ENCODE results near the gene ZSWIM6. TPM values are rescaled to one million over a fixed set of nuclear protein-coding genes. Genes with fewer than 3 reads are reported as not detected.
"Not testable (repeated sequence)": the region's sequence is repeated elsewhere in the genome, so short reads cannot be mapped to it uniquely, and the experiment has no call there.

The ZSWIM6 gene
- total RNA-seq, 2 experiments from 2014 or later: 5.5 to 5.7 TPM

GRCh38 chr5:61407706-61408270 is 75.7 kb downstream of the ZSWIM6 start:
- no peak for DNase-seq
- ChIA-PET POLR2A (interaction anchor here (2.7 kb wide), 1 partner anchor 77 kb away, joined by 12 read pairs; the partner anchor contains the start of gene ZSWIM6), CTCF (interaction anchor here (0.6 to 1.0 kb wide), 2 partner anchors 12 to 77 kb away, joined by 3 read pairs; no protein-coding TSS in a partner anchor)
- no peak overlapping the region for H3K27ac Mint-ChIP-seq
- no peaks in the 10 kb centered on the region for H3K9me3 Mint-ChIP-seq
- intact Hi-C loops (cut with micrococcal nuclease): loop anchor here (1.0 to 5.0 kb wide), 7 partner anchors 75 to 251 kb away; partner anchors contain the start of genes SMIM15 and ZSWIM6
- no peaks in the 10 kb centered on the region for H3K36me3 Mint-ChIP-seq
- peaks cover 32% of the 10 kb centered on the region for H3K4me1 Mint-ChIP-seq (ENCODE audit: low read depth)
- H3K4me3 Mint-ChIP-seq: no peak overlapping the region
- H3K27me3 Mint-ChIP-seq: no peaks in the 10 kb centered on the region

GRCh38 chr5:61408476-61409168 is 76.6 kb downstream of the ZSWIM6 start:
- H3K27me3 Mint-ChIP-seq: no peaks in the 10 kb centered on the region
- H3K27ac Mint-ChIP-seq: peak overlapping the region; percentile 50
- CTCF ChIA-PET: interaction anchor here (1.0 to 1.3 kb wide), 2 partner anchors 78 to 354 kb away, joined by 3 read pairs; no protein-coding TSS in a partner anchor
- H3K4me3 Mint-ChIP-seq: peak overlapping the region; percentile 55
- intact Hi-C loops (cut with micrococcal nuclease): loop anchor here (1.0 to 5.0 kb wide), 6 partner anchors 76 to 246 kb away; partner anchors contain the start of genes SMIM15 and ZSWIM6
- H3K36me3 Mint-ChIP-seq: no peaks in the 10 kb centered on the region
- POLR2A ChIA-PET: interaction anchor here (0.5 to 2.7 kb wide), 3 partner anchors 9 to 552 kb away, joined by 3 to 12 read pairs (median 5); partner anchors contain the start of gene ZSWIM6
- H3K4me1 Mint-ChIP-seq (ENCODE audit: low read depth): peaks cover 29% of the 10 kb centered on the region
- no peaks in the 10 kb centered on the region for H3K9me3 Mint-ChIP-seq
- DNase-seq: peak; percentile 98

DNA sequence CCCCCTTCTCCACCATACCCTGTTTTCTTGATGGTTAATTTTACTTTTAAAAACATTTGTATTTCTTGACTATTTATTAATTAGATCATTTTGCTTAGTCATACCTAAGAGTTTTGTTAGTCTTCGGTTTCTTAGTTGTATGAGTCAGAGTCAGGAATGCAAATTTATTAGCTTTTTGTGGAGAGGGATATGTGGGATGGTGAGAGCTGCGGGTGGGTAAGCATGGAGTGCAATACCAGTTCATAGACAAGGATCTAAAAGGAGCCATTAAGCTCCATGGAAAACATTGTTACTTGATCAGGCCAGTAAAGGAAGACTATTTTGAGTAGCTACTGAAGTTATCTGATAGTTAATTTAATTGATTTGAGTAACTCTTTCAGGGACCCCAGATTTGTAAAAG is 77.5 kb downstream of the ZSWIM6 start:
- Mint-ChIP-seq H3K4me3 (no peak overlapping the region), H3K27me3 (no peaks in the 10 kb centered on the region), H3K4me1 (ENCODE audit: low read depth) (peaks cover 33% of the 10 kb centered on the region), H3K36me3 (no peaks in the 10 kb centered on the region), H3K27ac (no peak overlapping the region), H3K9me3 (no peaks in the 10 kb centered on the region)
- CTCF ChIA-PET: interaction anchor here (1.3 kb wide), 1 partner anchor 355 kb away, joined by 3 read pairs; no protein-coding TSS in a partner anchor
- intact Hi-C loops (cut with micrococcal nuclease): loop anchor here (2.0 to 5.0 kb wide), 4 partner anchors 127 to 247 kb away; partner anchors contain the start of gene SMIM15
- POLR2A ChIA-PET: interaction anchor here (1.2 to 2.7 kb wide), 2 partner anchors 10 to 78 kb away, joined by 3 to 12 read pairs; partner anchors contain the start of gene ZSWIM6
- no peak for DNase-seq

DNA sequence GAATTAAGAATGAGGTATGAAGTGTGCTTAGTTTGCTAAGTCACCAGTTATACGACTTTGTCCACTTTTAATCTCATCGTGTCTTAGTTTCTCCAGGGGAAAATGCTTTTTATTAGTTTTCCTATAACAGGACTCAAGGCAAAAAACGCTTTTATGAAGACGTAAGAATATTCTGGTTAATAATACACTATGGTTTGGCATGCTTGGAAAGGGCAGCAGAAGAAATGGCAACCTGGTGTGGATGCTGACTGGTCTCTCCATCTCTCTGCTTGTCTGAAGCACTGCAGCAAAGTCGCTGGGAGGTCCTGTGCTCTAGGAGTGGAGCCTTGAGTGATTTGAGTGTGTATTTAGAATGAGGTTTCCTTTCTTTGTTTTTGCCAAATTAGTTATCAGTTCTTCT is 78.8 kb downstream of the ZSWIM6 start:
- peaks cover 34% of the 10 kb centered on the region for H3K4me1 Mint-ChIP-seq (ENCODE audit: low read depth)
- H3K9me3 Mint-ChIP-seq: no peaks in the 10 kb centered on the region
- no peak overlapping the region for H3K4me3 Mint-ChIP-seq
- no peaks in the 10 kb centered on the region for H3K36me3 Mint-ChIP-seq
- DNase-seq: no peak
- CTCF ChIA-PET: no interaction called here
- no peak overlapping the region for H3K27ac Mint-ChIP-seq
- POLR2A ChIA-PET: no interaction called here
- no peaks in the 10 kb centered on the region for H3K27me3 Mint-ChIP-seq
- intact Hi-C loops (cut with micrococcal nuclease): no loop called here

DNA sequence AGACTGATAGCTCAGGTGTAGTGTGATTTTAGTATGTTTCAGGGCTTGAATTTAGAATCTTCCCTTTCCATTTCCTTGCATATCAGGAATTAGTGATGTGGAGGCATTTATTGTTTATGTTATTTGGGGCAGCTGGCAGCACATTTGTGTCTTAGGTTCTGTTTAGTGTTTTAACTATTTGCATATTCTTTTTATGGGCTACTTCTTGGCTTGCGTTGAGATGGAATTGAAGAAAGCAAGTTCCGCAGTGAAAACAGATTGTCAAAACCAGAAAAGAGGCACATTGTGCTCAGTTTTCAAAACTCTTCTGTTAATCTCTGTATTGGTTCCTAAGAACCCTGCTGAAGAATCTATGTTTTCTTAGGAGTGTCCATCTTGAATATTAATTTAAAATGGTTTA is 80.3 kb downstream of the ZSWIM6 start:
- Mint-ChIP-seq H3K27me3 (no peaks in the 10 kb centered on the region), H3K4me1 (ENCODE audit: low read depth) (peaks cover 40% of the 10 kb centered on the region), H3K9me3 (no peaks in the 10 kb centered on the region), H3K36me3 (no peaks in the 10 kb centered on the region), H3K27ac (no peak overlapping the region), H3K4me3 (no peak overlapping the region)
- intact Hi-C loops (cut with micrococcal nuclease): no loop called here
- ChIA-PET POLR2A (no interaction called here), CTCF (no interaction called here)
- DNase-seq: no peak

GRCh38 chr5:61413205-61413604 is 81.1 kb downstream of the ZSWIM6 start:
- CTCF ChIA-PET; POLR2A ChIA-PET; DNase-seq; H3K27me3 Mint-ChIP-seq; H3K27ac Mint-ChIP-seq; H3K9me3 Mint-ChIP-seq; H3K4me3 Mint-ChIP-seq; H3K36me3 Mint-ChIP-seq; intact Hi-C loops (cut with micrococcal nuclease): not testable (repeated sequence)
- H3K4me1 Mint-ChIP-seq (ENCODE audit: low read depth): peaks cover 38% of the 10 kb centered on the region

GRCh38 chr5:61414806-61415205 is 82.7 kb downstream of the ZSWIM6 start:
- intact Hi-C loops (cut with micrococcal nuclease): no loop called here
- Mint-ChIP-seq H3K4me3 (no peak overlapping the region), H3K27ac (no peak overlapping the region), H3K9me3 (no peaks in the 10 kb centered on the region), H3K4me1 (ENCODE audit: low read depth) (peaks cover 30% of the 10 kb centered on the region), H3K27me3 (no peaks in the 10 kb centered on the region), H3K36me3 (no peaks in the 10 kb centered on the region)
- DNase-seq: no peak
- POLR2A ChIA-PET: no interaction called here
- CTCF ChIA-PET: interaction anchor here (0.7 kb wide), 1 partner anchor 13 kb away, joined by 3 read pairs; no protein-coding TSS in a partner anchor

DNA sequence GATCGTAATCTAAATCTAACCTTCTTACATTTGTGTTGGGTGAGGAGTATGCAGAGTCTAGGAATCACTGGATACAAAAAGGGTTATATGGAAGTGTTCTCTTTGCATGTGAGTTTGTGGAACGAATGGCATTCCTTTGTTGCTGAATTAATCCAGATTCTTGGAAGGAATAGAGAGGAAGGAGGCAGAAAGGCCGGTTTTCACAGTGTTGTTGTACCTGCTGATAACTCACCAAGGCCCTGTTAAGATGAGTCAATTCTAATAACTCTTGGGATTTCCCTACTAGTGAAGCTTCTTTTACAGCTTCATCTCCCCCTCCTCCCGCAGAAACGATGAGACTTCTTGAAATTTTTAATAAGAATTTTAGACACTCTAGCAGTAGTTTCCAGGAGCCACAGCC is 84.0 kb downstream of the ZSWIM6 start:
- H3K4me3 Mint-ChIP-seq: no peak overlapping the region
- H3K27me3 Mint-ChIP-seq: no peaks in the 10 kb centered on the region
- H3K36me3 Mint-ChIP-seq: no peaks in the 10 kb centered on the region
- CTCF ChIA-PET: interaction anchor here (0.6 to 1.3 kb wide), 4 partner anchors 14 to 124 kb away, joined by 3 to 5 read pairs (median 3); partner anchors contain the start of gene ZSWIM6
- POLR2A ChIA-PET: no interaction called here
- H3K9me3 Mint-ChIP-seq: no peaks in the 10 kb centered on the region
- no peak overlapping the region for H3K27ac Mint-ChIP-seq
- H3K4me1 Mint-ChIP-seq (ENCODE audit: low read depth): peaks cover 28% of the 10 kb centered on the region
- intact Hi-C loops (cut with micrococcal nuclease): no loop called here
- DNase-seq: no peak

- intact Hi-C loops (cut with micrococcal nuclease): no loop called here
- Mint-ChIP-seq H3K4me1 (ENCODE audit: low read depth) (peaks cover 28% of the 10 kb centered on the region), H3K36me3 (peaks cover 3% of the 10 kb centered on the region), H3K27ac (no peak overlapping the region), H3K9me3 (peaks cover 4% of the 10 kb centered on the region), H3K27me3 (no peaks in the 10 kb centered on the region), H3K4me3 (no peak overlapping the region)
- POLR2A ChIA-PET: no interaction called here
- CTCF ChIA-PET: interaction anchor here (1.2 to 1.3 kb wide), 3 partner anchors 14 to 118 kb away, joined by 3 to 5 read pairs (median 3); partner anchors contain the start of gene ZSWIM6
- DNase-seq: no peak
Measured at GRCh38 chr5:61416420-61416819, 84.4 kb downstream of the ZSWIM6 start.

GRCh38 chr5:61417340-61417739 is 85.3 kb downstream of the ZSWIM6 start:
- Mint-ChIP-seq H3K27ac (no peak overlapping the region), H3K4me1 (ENCODE audit: low read depth) (peaks cover 29% of the 10 kb centered on the region), H3K36me3 (peaks cover 5% of the 10 kb centered on the region), H3K4me3 (no peak overlapping the region), H3K9me3 (peaks cover 11% of the 10 kb centered on the region), H3K27me3 (no peaks in the 10 kb centered on the region)
- ChIA-PET POLR2A (no interaction called here), CTCF (no interaction called here)
- no peak for DNase-seq
- intact Hi-C loops (cut with micrococcal nuclease): no loop called here

DNA sequence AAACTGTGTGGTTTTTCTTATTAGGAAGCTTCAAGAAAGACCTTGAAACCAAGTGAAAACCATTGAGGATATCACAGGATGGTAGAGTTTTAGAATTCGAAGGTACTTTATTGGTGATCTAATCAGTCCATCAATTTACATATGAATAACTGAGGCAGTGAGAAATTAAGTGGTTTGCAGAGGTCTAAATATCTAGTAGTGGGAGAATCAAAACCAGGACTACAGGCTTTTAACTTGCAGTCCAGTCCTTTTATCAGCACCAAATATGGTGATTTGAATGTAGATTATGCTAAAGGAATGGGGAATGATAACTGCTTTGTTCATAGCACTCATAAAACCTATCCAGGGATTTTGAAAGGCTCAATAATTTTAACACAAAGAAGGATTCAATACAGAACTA is 85.8 kb downstream of the ZSWIM6 start:
- CTCF ChIA-PET: no interaction called here
- Mint-ChIP-seq H3K4me3 (no peak overlapping the region), H3K4me1 (ENCODE audit: low read depth) (peaks cover 32% of the 10 kb centered on the region)

GRCh38 chr5:61419106-61419505 is 87.0 kb downstream of the ZSWIM6 start:
- Mint-ChIP-seq H3K4me3 (no peak overlapping the region), H3K27me3 (no peaks in the 10 kb centered on the region), H3K9me3 (peaks cover 11% of the 10 kb centered on the region), H3K27ac (no peak overlapping the region), H3K36me3 (peaks cover 5% of the 10 kb centered on the region), H3K4me1 (ENCODE audit: low read depth) (peaks cover 41% of the 10 kb centered on the region)
- intact Hi-C loops (cut with micrococcal nuclease): no loop called here
- DNase-seq: no peak
- POLR2A ChIA-PET: no interaction called here
- CTCF ChIA-PET: no interaction called here

More for the DNA sequence above, 85.8 kb downstream of the ZSWIM6 start:
- no peaks in the 10 kb centered on the region for H3K27me3 Mint-ChIP-seq
- POLR2A ChIA-PET: no interaction called here
- no peak for DNase-seq
- peaks cover 11% of the 10 kb centered on the region for H3K9me3 Mint-ChIP-seq
- intact Hi-C loops (cut with micrococcal nuclease): no loop called here
- H3K36me3 Mint-ChIP-seq: peaks cover 5% of the 10 kb centered on the region
- no peak overlapping the region for H3K27ac Mint-ChIP-seq

Data from activated CD4-positive, alpha-beta memory T cell treated with anti-CD3 and anti-CD28 coated beads for 36 hours (primary cell).